ENCODE data around the gene OR10H5. TPM values are rescaled to one million over a fixed set of nuclear protein-coding genes. Genes with fewer than 3 reads are reported as not detected.
"Not testable (repeated sequence)": the region's sequence is repeated elsewhere in the genome, so short reads cannot be mapped to it uniquely, and the experiment has no call there.

Gene OR10H5
- polyA plus RNA-seq, 1 experiment, result not detected

GRCh38 chr19:15776991-15777970, 10.2 kb upstream of the OR10H5 start:
- Histone ChIP-seq H3K27me3 (ENCODE audit: control insufficient read depth, insufficient read depth, low read length) (no peaks in the 10 kb centered on the region), H3K36me3 (ENCODE audit: control insufficient read depth, insufficient read depth, low read length) (no peaks in the 10 kb centered on the region), H3K4me3 (ENCODE audit: low read depth, low read length) (no peak overlapping the region)
- ChIA-PET CTCF (no interaction called here), POLR2A (no interaction called here)
- TF ChIP-seq, protein P1, sequence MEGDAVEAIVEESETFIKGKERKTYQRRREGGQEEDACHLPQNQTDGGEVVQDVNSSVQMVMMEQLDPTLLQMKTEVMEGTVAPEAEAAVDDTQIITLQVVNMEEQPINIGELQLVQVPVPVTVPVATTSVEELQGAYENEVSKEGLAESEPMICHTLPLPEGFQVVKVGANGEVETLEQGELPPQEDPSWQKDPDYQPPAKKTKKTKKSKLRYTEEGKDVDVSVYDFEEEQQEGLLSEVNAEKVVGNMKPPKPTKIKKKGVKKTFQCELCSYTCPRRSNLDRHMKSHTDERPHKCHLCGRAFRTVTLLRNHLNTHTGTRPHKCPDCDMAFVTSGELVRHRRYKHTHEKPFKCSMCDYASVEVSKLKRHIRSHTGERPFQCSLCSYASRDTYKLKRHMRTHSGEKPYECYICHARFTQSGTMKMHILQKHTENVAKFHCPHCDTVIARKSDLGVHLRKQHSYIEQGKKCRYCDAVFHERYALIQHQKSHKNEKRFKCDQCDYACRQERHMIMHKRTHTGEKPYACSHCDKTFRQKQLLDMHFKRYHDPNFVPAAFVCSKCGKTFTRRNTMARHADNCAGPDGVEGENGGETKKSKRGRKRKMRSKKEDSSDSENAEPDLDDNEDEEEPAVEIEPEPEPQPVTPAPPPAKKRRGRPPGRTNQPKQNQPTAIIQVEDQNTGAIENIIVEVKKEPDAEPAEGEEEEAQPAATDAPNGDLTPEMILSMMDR (IDR thresholded peaks at IDR 0.05; ENCODE audit: insufficient read depth, low read depth, low read length), result no peak
- DNase-seq (ENCODE audit: low read depth), result no peak

- no peak for DNase-seq (ENCODE audit: low read depth)
- ChIA-PET CTCF (no interaction called here), POLR2A (no interaction called here)
- TF ChIP-seq, protein P1 (IDR thresholded peaks at IDR 0.05; ENCODE audit: insufficient read depth, low read depth, low read length), result no peak
- Histone ChIP-seq H3K27me3 (ENCODE audit: control insufficient read depth, insufficient read depth, low read length) (no peaks in the 10 kb centered on the region), H3K36me3 (ENCODE audit: control insufficient read depth, insufficient read depth, low read length) (no peaks in the 10 kb centered on the region), H3K4me3 (ENCODE audit: low read depth, low read length) (no peak overlapping the region)
Measured at GRCh38 chr19:15779756-15780476, 7.5 kb upstream of the OR10H5 start.

DNA sequence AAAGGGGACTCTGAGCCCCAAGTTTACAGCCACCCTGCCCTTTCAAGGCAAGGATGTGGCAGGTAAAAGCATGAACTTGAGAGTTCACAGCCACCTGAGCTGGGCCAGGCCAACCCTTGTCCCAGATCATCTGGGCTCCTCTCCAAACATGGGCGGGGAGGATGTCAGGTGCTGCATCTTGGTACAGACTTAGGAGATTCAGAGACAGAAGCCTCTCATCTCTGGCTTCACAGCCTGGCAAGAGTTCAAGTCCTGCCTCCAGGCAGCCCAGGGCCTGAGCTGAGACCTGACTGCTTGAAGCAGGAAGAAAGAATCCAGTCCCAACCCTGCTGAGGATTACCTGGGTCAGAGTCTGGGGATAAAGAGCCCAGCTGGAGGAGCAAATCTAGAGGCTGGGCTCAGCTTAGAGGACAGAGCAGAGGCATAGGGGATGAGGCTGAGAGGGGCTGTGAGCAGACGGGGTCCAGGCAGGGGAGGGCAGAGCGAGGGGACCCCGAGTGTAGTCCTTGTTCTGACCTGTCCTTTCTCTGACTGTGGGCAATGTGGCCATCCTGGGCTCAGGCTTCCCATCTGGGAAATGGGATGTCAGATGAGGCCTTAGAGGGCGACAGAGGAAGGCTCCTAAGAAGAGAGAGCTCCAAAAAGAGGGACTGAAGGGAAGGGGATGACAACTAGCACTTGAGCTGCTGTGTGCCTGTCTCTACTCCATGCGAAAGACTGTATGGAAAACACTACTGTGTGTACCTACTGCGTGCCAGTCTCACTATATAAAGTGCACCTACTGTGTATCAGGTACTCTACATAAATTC, 6.6 kb upstream of the OR10H5 start:
- H3K27me3 ChIP-seq (ENCODE audit: control insufficient read depth, insufficient read depth, low read length), result no peaks in the 10 kb centered on the region
- ChIA-PET POLR2A (no interaction called here), CTCF (no interaction called here)
- H3K4me3 ChIP-seq (ENCODE audit: low read depth, low read length), result no peak overlapping the region
- no peaks in the 10 kb centered on the region for H3K36me3 ChIP-seq (ENCODE audit: control insufficient read depth, insufficient read depth, low read length)
- TF ChIP-seq, protein P1 (IDR thresholded peaks at IDR 0.05; ENCODE audit: insufficient read depth, low read depth, low read length), result no peak
- DNase-seq (ENCODE audit: low read depth), result no peak

DNA sequence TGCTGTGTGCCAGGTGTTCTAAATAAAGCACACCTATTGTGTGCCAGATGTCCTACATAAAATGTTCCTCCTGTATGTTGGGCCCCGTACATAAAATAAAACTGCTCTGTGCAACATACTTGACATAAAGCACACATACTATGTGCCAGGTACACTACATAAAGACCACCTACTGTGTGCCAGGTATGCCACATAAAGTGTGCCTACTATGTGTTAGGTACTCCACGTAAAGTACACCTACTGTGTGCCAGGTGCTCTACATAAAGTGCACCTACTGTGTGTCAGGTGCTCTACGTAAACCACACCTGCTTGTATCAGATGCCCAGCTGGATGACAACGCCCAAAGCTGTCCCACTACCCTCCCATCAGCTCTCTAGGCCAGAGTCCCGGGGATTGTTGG, 5.8 kb upstream of the OR10H5 start:
- CTCF ChIA-PET, result no interaction called here
- POLR2A ChIA-PET, result no interaction called here
- H3K27me3 ChIP-seq (ENCODE audit: control insufficient read depth, insufficient read depth, low read length), result no peaks in the 10 kb centered on the region
- H3K36me3 ChIP-seq (ENCODE audit: control insufficient read depth, insufficient read depth, low read length), result no peaks in the 10 kb centered on the region
- DNase-seq (ENCODE audit: low read depth), result no peak
- H3K4me3 ChIP-seq (ENCODE audit: low read depth, low read length), result no peak overlapping the region
- TF ChIP-seq, protein P1 (IDR thresholded peaks at IDR 0.05; ENCODE audit: insufficient read depth, low read depth, low read length), result no peak

GRCh38 chr19:15782211-15782610, 5.2 kb upstream of the OR10H5 start:
- TF ChIP-seq, protein P1 (IDR thresholded peaks at IDR 0.05; ENCODE audit: insufficient read depth, low read depth, low read length), result no peak
- Histone ChIP-seq H3K4me3 (ENCODE audit: low read depth, low read length) (no peak overlapping the region), H3K27me3 (ENCODE audit: control insufficient read depth, insufficient read depth, low read length) (no peaks in the 10 kb centered on the region), H3K36me3 (ENCODE audit: control insufficient read depth, insufficient read depth, low read length) (no peaks in the 10 kb centered on the region)
- POLR2A ChIA-PET, result no interaction called here
- DNase-seq (ENCODE audit: low read depth), result no peak
- CTCF ChIA-PET, result no interaction called here

- H3K4me3 ChIP-seq (ENCODE audit: low read depth, low read length); CTCF ChIA-PET; DNase-seq (ENCODE audit: low read depth): not testable (repeated sequence)
Measured at GRCh38 chr19:15782896-15783295, 4.6 kb upstream of the OR10H5 start.

More at GRCh38 chr19:15782896-15783295, 4.6 kb upstream of the OR10H5 start:
- H3K27me3 ChIP-seq (ENCODE audit: control insufficient read depth, insufficient read depth, low read length); H3K36me3 ChIP-seq (ENCODE audit: control insufficient read depth, insufficient read depth, low read length); POLR2A ChIA-PET: not testable (repeated sequence)

All from BJ (cell line).